NCI-H1694 treated with DMSO at 0.1 percent for 48 hours (cell line): ENCODE results near the gene FAM89B.

Experiments used
- DNase-seq: peaks from one replicate; lab custom pipeline; 2025; lab: John Stamatoyannopoulos, UW

The FAM89B gene

GRCh38 chr11:65588199-65589054, 16.1 kb downstream of the FAM89B start:
- DNase-seq, result no peak

GRCh38 chr11:65589444-65590239, 17.3 kb downstream of the FAM89B start:
- DNase-seq, result no peak

- no peak for DNase-seq
These were observed 18.0 kb downstream of the FAM89B start for GRCh38 chr11:65590240-65590738.

GRCh38 chr11:65591939-65592857, 19.9 kb downstream of the FAM89B start:
- DNase-seq, result no peak

DNA sequence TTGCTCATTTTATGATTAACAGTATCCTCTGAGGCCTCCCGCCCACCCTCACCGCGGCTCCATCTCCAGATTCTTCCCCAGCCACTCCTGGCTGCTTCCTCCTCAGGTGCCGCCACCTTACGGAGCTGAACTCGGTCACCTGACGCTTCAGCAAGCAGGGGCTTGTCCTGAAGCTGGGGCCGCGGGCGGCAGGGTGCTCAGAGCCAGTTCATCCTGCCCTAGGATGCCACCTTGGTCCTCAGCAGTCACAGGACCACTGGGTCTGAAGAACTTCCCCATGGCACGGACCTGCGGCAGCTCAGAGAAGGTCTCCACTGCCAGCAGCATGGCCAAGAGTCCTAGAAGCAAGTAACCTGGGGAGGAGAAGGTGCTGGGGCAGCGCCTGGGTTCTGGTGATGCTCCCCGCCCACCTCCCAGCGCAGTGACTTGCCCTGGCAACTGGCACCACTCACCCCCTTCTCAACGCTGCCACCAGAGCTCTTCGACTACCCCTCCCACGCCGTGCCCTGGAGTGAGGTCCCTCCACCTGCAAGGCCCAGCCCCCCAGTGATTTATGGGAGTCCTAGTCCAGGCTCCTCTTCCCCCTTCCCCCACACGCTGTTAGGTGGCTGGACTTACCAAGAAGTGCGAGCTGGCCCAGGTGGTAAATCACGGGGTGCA, 20.6 kb downstream of the FAM89B start:
- no peak for DNase-seq

GRCh38 chr11:65593518-65594414, 21.4 kb downstream of the FAM89B start:
- DNase-seq, result no peak

GRCh38 chr11:65595131-65595530, 22.8 kb downstream of the FAM89B start:
- DNase-seq, result no peak

DNA sequence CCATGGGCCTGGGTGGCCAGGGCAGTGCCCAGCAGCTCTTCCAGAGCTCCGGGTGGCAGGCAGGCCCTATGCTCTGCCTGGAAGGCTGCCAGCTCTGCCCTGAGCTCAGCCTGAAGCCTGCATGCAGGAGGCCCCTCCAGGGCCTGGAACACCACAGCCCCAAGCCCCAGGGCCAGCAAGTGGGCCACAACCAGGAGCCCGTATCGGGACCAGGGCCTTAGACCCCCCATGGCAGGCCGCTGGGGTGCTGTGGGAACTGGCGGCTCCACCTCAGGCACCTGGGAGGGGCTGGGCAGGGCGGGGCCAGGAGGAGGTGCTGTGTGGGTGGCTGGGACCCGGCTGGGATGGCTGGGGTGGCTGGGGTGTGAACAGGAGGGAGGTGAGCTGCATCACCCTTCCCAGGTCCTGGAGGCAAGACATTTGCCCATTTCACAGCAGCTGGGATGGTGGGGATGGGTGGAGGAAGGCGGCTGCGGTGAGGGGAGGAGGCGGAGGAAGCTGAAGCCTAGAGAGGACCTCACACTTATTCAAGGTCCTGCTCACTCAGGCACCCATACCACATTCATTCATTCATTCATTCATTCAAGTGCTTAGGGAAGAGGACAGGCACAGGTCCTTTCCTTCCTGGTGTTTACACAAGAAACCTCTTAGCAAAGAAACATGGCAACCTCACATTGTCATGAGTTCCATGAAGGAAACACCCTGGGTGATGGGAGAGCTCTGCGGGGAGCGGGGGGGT, 23.4 kb downstream of the FAM89B start, which contains the start of gene KCNK7:
Gene KCNK7, minus strand, starts transcription at position 258 of the 739 bp plus-strand sequence. Its CDS starts 28 bp downstream, at position 230.
- DNase-seq, result no peak

DNA sequence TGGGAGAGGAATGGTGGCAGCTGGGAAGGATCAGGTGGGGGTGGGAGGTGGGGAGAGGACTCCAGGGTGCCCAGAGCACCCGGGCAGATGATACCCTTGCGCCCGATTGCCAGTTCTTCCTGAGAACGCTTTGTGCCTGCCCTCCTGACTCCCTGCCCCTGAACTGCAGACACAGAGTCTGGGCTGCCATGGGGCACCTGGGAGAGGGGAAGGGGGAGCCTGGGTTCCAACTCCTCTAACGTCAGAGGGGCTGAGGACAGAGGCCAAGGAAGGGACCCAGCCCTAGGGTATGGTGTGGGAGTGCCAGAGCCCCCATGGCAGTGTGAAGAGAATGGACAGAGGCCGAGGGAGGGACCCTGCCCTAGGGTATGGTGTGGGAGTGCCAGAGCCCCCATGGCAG, 24.2 kb downstream of the FAM89B start:
- DNase-seq, result no peak

- DNase-seq, result no peak
These were observed 25.9 kb downstream of the FAM89B start for GRCh38 chr11:65598258-65598699.

DNA sequence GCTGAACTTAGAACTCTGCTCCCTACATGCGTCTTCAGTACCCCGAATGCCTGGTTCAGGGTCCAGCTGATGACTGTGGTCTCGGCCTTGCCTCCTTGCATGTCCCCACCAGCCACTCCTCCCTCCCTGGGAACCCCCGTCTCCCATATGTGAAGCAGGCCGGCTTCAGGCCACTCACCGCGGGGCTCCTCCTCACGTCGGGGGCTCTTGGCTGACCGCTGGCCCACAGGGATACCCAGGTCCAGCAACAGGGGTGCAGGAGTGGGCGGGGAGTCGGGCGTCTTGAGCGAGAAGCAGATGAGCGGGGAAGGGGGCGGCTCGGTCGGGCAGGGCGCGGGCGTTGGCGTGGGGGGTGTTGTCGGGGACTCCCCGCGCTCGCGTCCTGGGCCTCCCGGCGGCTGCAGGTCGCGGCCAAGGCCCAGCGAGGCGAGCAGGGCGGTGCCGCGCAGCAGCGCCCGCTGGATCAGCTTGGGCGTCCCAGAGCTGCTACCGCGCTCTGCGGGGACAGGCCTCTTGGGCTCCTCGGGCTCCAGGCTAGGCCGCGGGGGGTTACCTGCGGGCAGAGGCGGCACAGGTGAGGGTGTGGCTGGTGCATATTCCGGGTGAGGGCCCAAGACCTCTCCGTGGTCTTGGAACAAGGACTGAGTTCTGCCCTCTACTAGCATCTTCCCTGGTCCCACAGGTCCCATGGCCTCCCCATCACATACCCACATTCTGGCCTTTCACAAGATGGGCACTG, 27.0 kb downstream of the FAM89B start:
- no peak for DNase-seq

DNA sequence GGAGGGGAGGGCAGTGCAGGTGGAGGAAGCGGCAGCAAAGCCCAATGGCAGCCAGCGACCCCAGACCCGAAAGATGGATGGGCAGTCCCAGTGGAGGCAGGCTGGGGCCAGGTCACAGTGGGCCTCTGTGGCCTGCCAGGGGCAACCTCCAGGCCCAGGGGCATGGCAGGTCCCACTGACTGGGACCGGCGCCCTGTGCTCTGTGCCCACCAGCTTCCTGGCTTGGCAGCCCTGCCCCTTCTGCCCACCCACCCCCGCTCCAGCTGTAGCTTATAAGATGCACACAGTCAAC, 27.6 kb downstream of the FAM89B start:
- no peak for DNase-seq

GRCh38 chr11:65604258-65604657, 31.9 kb downstream of the FAM89B start:
- no peak for DNase-seq

GRCh38 chr11:65606876-65607613, 34.7 kb downstream of the FAM89B start:
- DNase-seq, result no peak

- no peak for DNase-seq
These were observed 35.5 kb downstream of the FAM89B start for GRCh38 chr11:65607614-65608426.

DNA sequence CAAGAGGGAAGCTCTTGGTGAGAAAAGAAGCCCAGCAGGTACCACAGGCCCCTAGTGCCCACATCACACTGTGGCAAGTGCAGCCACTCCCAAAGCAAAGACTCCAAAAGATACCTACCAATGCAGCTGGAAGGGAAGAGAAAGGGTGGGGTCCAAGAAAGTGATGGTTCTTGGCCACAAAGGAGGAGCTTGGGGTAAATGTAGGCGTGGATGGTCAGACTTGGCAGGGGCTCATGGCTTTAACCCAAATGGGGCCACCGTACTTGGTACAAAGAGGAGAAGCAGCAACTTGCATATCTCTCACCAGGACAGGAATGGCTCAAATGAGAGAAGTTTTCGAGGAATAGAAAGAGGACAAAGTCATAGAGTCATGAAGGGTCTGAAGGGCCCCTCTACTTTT, 36.9 kb downstream of the FAM89B start:
- no peak for DNase-seq

DNA sequence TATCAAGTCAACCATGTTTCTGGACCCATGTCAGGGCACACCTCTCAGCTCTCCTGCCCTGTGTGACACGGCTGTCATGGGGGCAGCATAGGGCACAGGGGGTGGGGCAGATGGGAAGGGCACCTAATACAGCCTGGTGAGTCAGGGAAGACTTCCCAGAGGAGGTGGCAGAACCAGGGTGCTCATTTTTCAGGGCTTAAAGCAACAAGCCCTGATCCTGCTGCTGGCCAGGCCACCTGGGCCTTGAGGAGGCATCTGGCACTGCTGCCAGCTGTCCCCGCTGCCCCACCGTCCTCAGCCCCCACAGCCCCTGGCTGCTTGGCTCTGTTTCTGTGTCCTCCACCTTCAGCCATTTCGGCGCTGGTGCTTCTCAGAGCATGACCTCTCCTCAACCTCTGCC, 37.3 kb downstream of the FAM89B start:
- no peak for DNase-seq
